ENCODE data around the gene KATNB1. TPM values are rescaled to one million over a fixed set of nuclear protein-coding genes. Genes with fewer than 3 reads are reported as not detected.

Gene KATNB1
- polyA plus RNA-seq, 1 of the 3 experiments (the other 2 are of a cell fraction) = 43.7 TPM

DNA sequence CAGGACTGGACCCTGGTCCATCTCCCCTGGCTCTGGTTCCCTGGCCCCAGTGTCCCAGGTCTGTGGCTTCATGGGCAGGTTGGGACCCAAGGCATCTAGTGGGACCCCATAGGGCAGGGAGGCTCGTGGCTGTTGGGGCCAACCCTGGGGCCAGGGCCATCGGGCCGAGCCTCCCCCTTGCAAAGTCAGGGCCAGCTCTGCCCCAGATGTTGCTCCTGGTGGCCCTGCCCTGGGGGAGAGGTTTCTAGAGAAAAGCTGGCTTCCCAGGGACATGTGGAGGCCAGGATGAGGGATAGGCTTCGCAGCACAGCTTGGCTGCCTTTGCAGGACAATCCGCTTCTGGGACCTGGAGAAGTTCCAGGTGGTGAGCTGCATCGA lies 16.6 kb downstream of the KATNB1 start:
- Histone ChIP-seq H3K9me2 (no peaks in the 10 kb centered on the region), H2AFZ (ENCODE audit: low read depth) (no peak overlapping the region), H3K4me1 (ENCODE audit: control insufficient read depth in 1 of 2, insufficient read depth in 2 of 2, low read depth in 1 of 2, low read length in 1 of 2) (no peaks in the 10 kb centered on the region; a peak in 1 of 4 replicates), H3K27ac (ENCODE audit: low read depth in 2 of 2, low read length in 1 of 2) (no peak overlapping the region), H3K9ac (no peak overlapping the region), H4K20me1 (ENCODE audit: insufficient read depth) (0 out of 2 replicates have a peak, but pooled peaks cover 2% of the 10 kb centered on the region), H3K79me2 (ENCODE audit: insufficient read depth) (no peaks in the 10 kb centered on the region), H3K27me3 (ENCODE audit: insufficient read depth) (no peaks in the 10 kb centered on the region), H3F3A (replicated peaks; ENCODE audit: insufficient read depth) (no peaks in the 10 kb centered on the region), H3K36me3 (replicated peaks in 1 of 2; ENCODE audit: control insufficient read depth in 1 of 2, insufficient read depth in 2 of 2, low read length in 1 of 2) (peaks cover 3 to 36% of the 10 kb centered on the region in 2 experiments), H3K9me3 (no peaks in the 10 kb centered on the region), H3K4me3 (ENCODE audit: low read depth in 2 of 2, low read length in 1 of 2) (no peak overlapping the region), H3K4me2 (no peak overlapping the region)
- WGBS (ENCODE audit: low lambda C conversion rate) = 100% methylated on average over 2 of the region's 6 CpGs
- no peak for DNase-seq
- ChIA-PET CTCF (interaction anchor here (1.4 kb wide), 1 partner anchor 176 kb away, joined by 4 read pairs; no protein-coding TSS in a partner anchor), POLR2A (no interaction called here)
- TF ChIP-seq RAD21 (IDR thresholded peaks at IDR 0.05; ENCODE audit: low read length) (no peak), MEF2A (IDR thresholded peaks at IDR 0.05; ENCODE audit: borderline replicate concordance, low read depth) (no peak), POLR2AphosphoS5 (IDR thresholded peaks at IDR 0.05; ENCODE audit: low read depth, low read length) (no peak)
- TF ChIP-seq, protein P1, sequence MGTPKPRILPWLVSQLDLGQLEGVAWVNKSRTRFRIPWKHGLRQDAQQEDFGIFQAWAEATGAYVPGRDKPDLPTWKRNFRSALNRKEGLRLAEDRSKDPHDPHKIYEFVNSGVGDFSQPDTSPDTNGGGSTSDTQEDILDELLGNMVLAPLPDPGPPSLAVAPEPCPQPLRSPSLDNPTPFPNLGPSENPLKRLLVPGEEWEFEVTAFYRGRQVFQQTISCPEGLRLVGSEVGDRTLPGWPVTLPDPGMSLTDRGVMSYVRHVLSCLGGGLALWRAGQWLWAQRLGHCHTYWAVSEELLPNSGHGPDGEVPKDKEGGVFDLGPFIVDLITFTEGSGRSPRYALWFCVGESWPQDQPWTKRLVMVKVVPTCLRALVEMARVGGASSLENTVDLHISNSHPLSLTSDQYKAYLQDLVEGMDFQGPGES (IDR thresholded peaks at IDR 0.05; ENCODE audit: low read depth, low read length) = no peak
- TF ChIP-seq, protein P2, sequence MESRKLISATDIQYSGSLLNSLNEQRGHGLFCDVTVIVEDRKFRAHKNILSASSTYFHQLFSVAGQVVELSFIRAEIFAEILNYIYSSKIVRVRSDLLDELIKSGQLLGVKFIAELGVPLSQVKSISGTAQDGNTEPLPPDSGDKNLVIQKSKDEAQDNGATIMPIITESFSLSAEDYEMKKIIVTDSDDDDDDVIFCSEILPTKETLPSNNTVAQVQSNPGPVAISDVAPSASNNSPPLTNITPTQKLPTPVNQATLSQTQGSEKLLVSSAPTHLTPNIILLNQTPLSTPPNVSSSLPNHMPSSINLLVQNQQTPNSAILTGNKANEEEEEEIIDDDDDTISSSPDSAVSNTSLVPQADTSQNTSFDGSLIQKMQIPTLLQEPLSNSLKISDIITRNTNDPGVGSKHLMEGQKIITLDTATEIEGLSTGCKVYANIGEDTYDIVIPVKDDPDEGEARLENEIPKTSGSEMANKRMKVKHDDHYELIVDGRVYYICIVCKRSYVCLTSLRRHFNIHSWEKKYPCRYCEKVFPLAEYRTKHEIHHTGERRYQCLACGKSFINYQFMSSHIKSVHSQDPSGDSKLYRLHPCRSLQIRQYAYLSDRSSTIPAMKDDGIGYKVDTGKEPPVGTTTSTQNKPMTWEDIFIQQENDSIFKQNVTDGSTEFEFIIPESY (IDR thresholded peaks at IDR 0.05; ENCODE audit: borderline replicate concordance, low read depth) = no peak
- TF ChIP-seq, protein P3, sequence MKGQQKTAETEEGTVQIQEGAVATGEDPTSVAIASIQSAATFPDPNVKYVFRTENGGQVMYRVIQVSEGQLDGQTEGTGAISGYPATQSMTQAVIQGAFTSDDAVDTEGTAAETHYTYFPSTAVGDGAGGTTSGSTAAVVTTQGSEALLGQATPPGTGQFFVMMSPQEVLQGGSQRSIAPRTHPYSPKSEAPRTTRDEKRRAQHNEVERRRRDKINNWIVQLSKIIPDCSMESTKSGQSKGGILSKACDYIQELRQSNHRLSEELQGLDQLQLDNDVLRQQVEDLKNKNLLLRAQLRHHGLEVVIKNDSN (IDR thresholded peaks at IDR 0.05; ENCODE audit: borderline replicate concordance, low read depth) = no peak

DNA sequence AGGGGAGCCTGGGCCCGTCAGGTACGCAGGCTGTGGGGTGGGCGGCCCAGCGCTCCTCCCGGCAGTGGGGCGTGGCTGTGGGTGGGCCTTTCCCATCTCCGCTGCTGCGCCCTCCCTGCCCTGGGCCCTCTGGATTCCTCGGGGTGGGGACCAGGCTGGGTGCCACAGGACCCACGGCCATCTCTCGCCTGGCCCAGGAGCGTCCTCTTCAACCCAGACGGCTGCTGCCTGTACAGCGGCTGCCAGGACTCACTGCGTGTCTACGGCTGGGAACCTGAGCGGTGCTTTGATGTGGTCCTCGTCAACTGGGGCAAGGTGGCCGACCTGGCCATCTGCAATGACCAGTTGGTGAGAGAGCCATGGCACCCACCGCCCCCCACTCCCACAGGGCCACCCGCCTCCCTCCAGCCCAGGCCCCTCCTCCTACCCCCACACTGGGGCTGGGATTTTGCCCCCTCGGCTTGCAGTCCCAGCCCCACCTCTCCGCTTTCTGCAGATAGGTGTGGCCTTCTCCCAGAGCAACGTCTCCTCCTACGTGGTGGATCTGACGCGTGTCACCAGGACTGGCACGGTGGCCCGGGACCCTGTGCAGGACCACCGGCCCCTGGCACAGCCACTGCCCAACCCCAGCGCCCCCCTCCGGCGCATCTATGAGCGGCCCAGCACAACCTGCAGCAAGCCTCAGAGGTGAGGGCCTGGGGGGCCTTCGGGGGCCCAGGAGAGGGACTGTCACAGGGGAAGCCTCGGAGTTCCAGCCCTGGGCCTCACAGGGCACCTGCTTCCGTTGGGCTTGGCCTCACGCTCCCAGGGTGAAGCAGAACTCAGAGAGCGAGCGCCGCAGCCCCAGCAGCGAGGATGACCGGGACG lies 17.2 kb downstream of the KATNB1 start:
- H4K20me1 ChIP-seq (ENCODE audit: insufficient read depth) = 0 out of 2 replicates have a peak, but pooled peaks cover 2% of the 10 kb centered on the region
- no peak overlapping the region for H3K4me3 ChIP-seq (ENCODE audit: low read depth in 2 of 2, low read length in 1 of 2)
- DNase-seq = no peak
- CTCF ChIA-PET = interaction anchor here (1.4 kb wide), 1 partner anchor 176 kb away, joined by 4 read pairs; no protein-coding TSS in a partner anchor
- no peaks in the 10 kb centered on the region for H3K9me2 ChIP-seq
- H3F3A ChIP-seq (replicated peaks; ENCODE audit: insufficient read depth) = peaks cover 4% of the 10 kb centered on the region
- no peak overlapping the region for H3K9ac ChIP-seq
- no peak overlapping the region for H2AFZ ChIP-seq (ENCODE audit: low read depth)
- H3K79me2 ChIP-seq (ENCODE audit: insufficient read depth) = no peaks in the 10 kb centered on the region
- no peaks in the 10 kb centered on the region for H3K9me3 ChIP-seq
- no peaks in the 10 kb centered on the region; a peak in 1 of 4 replicates for H3K4me1 ChIP-seq (ENCODE audit: control insufficient read depth in 1 of 2, insufficient read depth in 2 of 2, low read depth in 1 of 2, low read length in 1 of 2)
- POLR2A ChIA-PET = no interaction called here
- H3K4me2 ChIP-seq = no peak overlapping the region
- 96% methylated on average over 4 of the region's 44 CpGs for WGBS (ENCODE audit: low lambda C conversion rate)
- no peak overlapping the region for H3K27ac ChIP-seq (ENCODE audit: low read depth in 2 of 2, low read length in 1 of 2)
- no peaks in the 10 kb centered on the region for H3K27me3 ChIP-seq (ENCODE audit: insufficient read depth)
- peaks cover 3 to 37% of the 10 kb centered on the region in 2 experiments for H3K36me3 ChIP-seq (replicated peaks in 1 of 2; ENCODE audit: control insufficient read depth in 1 of 2, insufficient read depth in 2 of 2, low read length in 1 of 2)
- TF ChIP-seq, protein P2 (IDR thresholded peaks at IDR 0.05; ENCODE audit: borderline replicate concordance, low read depth) = no peak
- no peak for TF ChIP-seq NFIC (IDR thresholded peaks at IDR 0.05; ENCODE audit: borderline replicate concordance)
- no peak for TF ChIP-seq SIN3A (IDR thresholded peaks at IDR 0.05; ENCODE audit: borderline replicate concordance, low read depth, low read length)
- TF ChIP-seq, protein P3 (IDR thresholded peaks at IDR 0.05; ENCODE audit: borderline replicate concordance, low read depth) = no peak
- no peak for TF ChIP-seq FOSL2 (IDR thresholded peaks at IDR 0.05; ENCODE audit: borderline replicate concordance, low read depth)
- TF ChIP-seq MXI1 (IDR thresholded peaks at IDR 0.05; ENCODE audit: low read depth, low read length) = no peak
- no peak for TF ChIP-seq NRF1 (IDR thresholded peaks at IDR 0.05; ENCODE audit: low read depth, low read length)
- TF ChIP-seq RAD21 (IDR thresholded peaks at IDR 0.05; ENCODE audit: low read length) = no peak
- no peak for TF ChIP-seq RFX5 (IDR thresholded peaks at IDR 0.05; ENCODE audit: low read length)
- TF ChIP-seq MEF2A (IDR thresholded peaks at IDR 0.05; ENCODE audit: borderline replicate concordance, low read depth) = no peak
- TF ChIP-seq, protein P4, sequence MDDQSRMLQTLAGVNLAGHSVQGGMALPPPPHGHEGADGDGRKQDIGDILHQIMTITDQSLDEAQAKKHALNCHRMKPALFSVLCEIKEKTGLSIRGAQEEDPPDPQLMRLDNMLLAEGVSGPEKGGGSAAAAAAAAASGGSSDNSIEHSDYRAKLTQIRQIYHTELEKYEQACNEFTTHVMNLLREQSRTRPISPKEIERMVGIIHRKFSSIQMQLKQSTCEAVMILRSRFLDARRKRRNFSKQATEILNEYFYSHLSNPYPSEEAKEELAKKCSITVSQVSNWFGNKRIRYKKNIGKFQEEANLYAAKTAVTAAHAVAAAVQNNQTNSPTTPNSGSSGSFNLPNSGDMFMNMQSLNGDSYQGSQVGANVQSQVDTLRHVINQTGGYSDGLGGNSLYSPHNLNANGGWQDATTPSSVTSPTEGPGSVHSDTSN (IDR thresholded peaks at IDR 0.05) = no peak
- TF ChIP-seq JUND (IDR thresholded peaks at IDR 0.05) = no peak
- no peak for TF ChIP-seq TAF1 (IDR thresholded peaks at IDR 0.05; ENCODE audit: borderline replicate concordance, low read depth, low read length)
- TF ChIP-seq ELF1 (IDR thresholded peaks at IDR 0.05) = no peak
- TF ChIP-seq EP300 (IDR thresholded peaks at IDR 0.05; ENCODE audit: borderline replicate concordance in 1 of 2, low read depth in 1 of 2, low read length in 1 of 2) = no peak
